MM.1S (cell line): ENCODE data around the gene RABGAP1L.
A peak's percentile ranks its signal among the peaks of the same experiment; 100 is the strongest.

Experiments
- DNase-seq: peaks from one replicate; pipeline ENCODE4 v3.0.0-alpha.2; 2015
- H2AFZ ChIP-seq: fragments of 300-600 bp; sonication (generic); 2 replicates; pipeline ENCODE4 v1.6.0; 2016; ENCODE audit warnings: antibody characterized with exemption, low read length
- H3F3A ChIP-seq: fragments of 300-600 bp; sonication (generic); 2 replicates; pipeline ENCODE4 v1.6.1; 2016; ENCODE audit warnings: mild to moderate bottlenecking, antibody characterized with exemption, low read length, moderate library complexity, mixed read lengths; ENCODE audit not compliant: insufficient read depth
- H3K27ac ChIP-seq: fragments of 300-600 bp; sonication (generic); 2 replicates; pipeline ENCODE4 v1.5.1; 2016; ENCODE audit warnings: mild to moderate bottlenecking, low read length
- H3K27me3 ChIP-seq: fragments of 300-600 bp; sonication (generic); replicated peaks from 2 replicates; pipeline ENCODE4 v1.6.0; 2016; ENCODE audit warnings: low read length; ENCODE audit not compliant: insufficient read depth
- H3K36me3 ChIP-seq: fragments of 300-600 bp; sonication (generic); replicated peaks from 2 replicates; pipeline ENCODE4 v1.6.1; 2016; ENCODE audit warnings: mild to moderate bottlenecking, low read length, mixed read lengths; ENCODE audit not compliant: insufficient read depth
- H3K4me1 ChIP-seq: fragments of 300-600 bp; sonication (generic); 2 replicates; pipeline ENCODE4 v1.6.1; 2016; ENCODE audit warnings: low read length, mixed read lengths
- H3K4me2 ChIP-seq: fragments of 300-600 bp; sonication (generic); 2 replicates; pipeline ENCODE4 v1.6.0; 2016; ENCODE audit warnings: low read depth, low read length
- H3K4me3 ChIP-seq: fragments of 300-600 bp; sonication (generic); 2 replicates; pipeline ENCODE4 v1.5.1; 2016; ENCODE audit warnings: low read length, mixed read lengths
- H3K79me2 ChIP-seq: fragments of 300-600 bp; sonication (generic); 2 replicates; pipeline ENCODE4 v1.6.1; 2016; ENCODE audit warnings: mixed run types, low read length, mixed read lengths
- H3K9ac ChIP-seq: fragments of 300-600 bp; sonication (generic); 2 replicates; pipeline ENCODE4 v1.6.1; 2016; ENCODE audit warnings: low read length, mixed read lengths
- H3K9me2 ChIP-seq: fragments of 300-600 bp; sonication (generic); replicated peaks from 2 replicates; pipeline ENCODE4 v1.6.1; 2016; ENCODE audit warnings: mild to moderate bottlenecking, low read length, mixed read lengths; ENCODE audit not compliant: insufficient read depth
- H3K9me3 ChIP-seq: fragments of 300-600 bp; sonication (generic); replicated peaks from 2 replicates; pipeline ENCODE4 v1.6.1; 2016; ENCODE audit warnings: mild to moderate bottlenecking, low read length, mixed read lengths; ENCODE audit not compliant: insufficient read depth
- H4K20me1 ChIP-seq: fragments of 300-600 bp; sonication (generic); 2 replicates; pipeline ENCODE4 v1.6.1; 2016; ENCODE audit warnings: mild to moderate bottlenecking, low read length, moderate library complexity, mixed read lengths; ENCODE audit not compliant: insufficient read depth
- CTCF ChIP-seq: fragments of 300-600 bp; sonication (generic); IDR thresholded peaks from 2 replicates; pipeline ENCODE4 v1.5.1; 2016; ENCODE audit warnings: antibody characterized with exemption, low read length, mixed read lengths
- EZH2 ChIP-seq: fragments of 300-600 bp; sonication (generic); optimal IDR thresholded peaks from 2 replicates; pipeline ENCODE3; 2017; ENCODE audit warnings: low read depth, mild to moderate bottlenecking, antibody characterized with exemption, low read length, mixed read lengths
- EZH2phosphoT487 ChIP-seq: fragments of 300-600 bp; sonication (generic); IDR thresholded peaks from 2 replicates; pipeline ENCODE4 v1.6.1; 2018; ENCODE audit warnings: antibody characterized with exemption, low read length

The RABGAP1L gene

GRCh38 chr1:174957829-174958228 is 798.5 kb downstream of the RABGAP1L start:
- peak overlapping the region; percentile 1; the same call in 1 of the 2 replicates for H3K9ac ChIP-seq
- peak; percentile 78 for DNase-seq
- H3K4me1 ChIP-seq = peaks cover 46% of the 10 kb centered on the region
- no peaks in the 10 kb centered on the region for H3K79me2 ChIP-seq
- H4K20me1 ChIP-seq = no peaks in the 10 kb centered on the region
- no peak for TF ChIP-seq CTCF
- H3K27me3 ChIP-seq = no peaks in the 10 kb centered on the region
- peak overlapping the region; percentile 8; the same call in 1 of the 2 replicates for H3K4me3 ChIP-seq
- peaks cover 30% of the 10 kb centered on the region for H3F3A ChIP-seq
- peak overlapping the region; percentile 21; the same call in 1 of the 2 replicates for H3K27ac ChIP-seq
- 0 out of 2 replicates have a peak overlapping the region, but pooled peaks have one; percentile 11 for H2AFZ ChIP-seq
- no peaks in the 10 kb centered on the region for H3K36me3 ChIP-seq
- H3K4me2 ChIP-seq = peak overlapping the region; percentile 58
- no peaks in the 10 kb centered on the region for H3K9me3 ChIP-seq
- no peaks in the 10 kb centered on the region for H3K9me2 ChIP-seq

GRCh38 chr1:174958396-174958795 is 799.1 kb downstream of the RABGAP1L start:
- DNase-seq = no peak
- peaks cover 49% of the 10 kb centered on the region for H3K4me1 ChIP-seq
- H2AFZ ChIP-seq = no peak overlapping the region
- no peak overlapping the region for H3K9ac ChIP-seq
- peak overlapping the region; percentile 21; the same call in 1 of the 2 replicates for H3K27ac ChIP-seq
- no peaks in the 10 kb centered on the region for H3K27me3 ChIP-seq
- H3K9me2 ChIP-seq = no peaks in the 10 kb centered on the region
- H3K9me3 ChIP-seq = no peaks in the 10 kb centered on the region
- H4K20me1 ChIP-seq = no peaks in the 10 kb centered on the region
- H3K79me2 ChIP-seq = no peaks in the 10 kb centered on the region
- peaks cover 35% of the 10 kb centered on the region for H3F3A ChIP-seq
- no peaks in the 10 kb centered on the region for H3K36me3 ChIP-seq
- no peak overlapping the region for H3K4me3 ChIP-seq
- TF ChIP-seq EZH2phosphoT487 (no peak), EZH2 (no peak)
- peak overlapping the region; percentile 58 for H3K4me2 ChIP-seq

- DNase-seq = no peak
- Histone ChIP-seq H3K4me3 (no peak overlapping the region), H3F3A (peaks cover 40% of the 10 kb centered on the region), H3K4me1 (peaks cover 49% of the 10 kb centered on the region), H3K9me3 (no peaks in the 10 kb centered on the region), H3K27me3 (no peaks in the 10 kb centered on the region), H3K9me2 (no peaks in the 10 kb centered on the region), H2AFZ (no peak overlapping the region), H3K4me2 (no peak overlapping the region), H3K36me3 (no peaks in the 10 kb centered on the region), H3K79me2 (no peaks in the 10 kb centered on the region), H3K27ac (no peak overlapping the region), H3K9ac (no peak overlapping the region), H4K20me1 (no peaks in the 10 kb centered on the region)
- no peak for TF ChIP-seq EZH2
- no peak for TF ChIP-seq EZH2phosphoT487
- TF ChIP-seq CTCF = no peak
These were observed 801.0 kb downstream of the RABGAP1L start for GRCh38 chr1:174960362-174960761.

- no peaks in the 10 kb centered on the region for H3K79me2 ChIP-seq
- peak; percentile 91 for DNase-seq
- no peaks in the 10 kb centered on the region for H4K20me1 ChIP-seq
- H3K4me1 ChIP-seq = peaks cover 58% of the 10 kb centered on the region
- H3K27me3 ChIP-seq = no peaks in the 10 kb centered on the region
- peaks cover 48% of the 10 kb centered on the region for H3F3A ChIP-seq
- peak overlapping the region; percentile 33; the same call in 1 of the 2 replicates for H3K4me2 ChIP-seq
- peak overlapping the region; percentile 51; the same call in 1 of the 2 replicates for H3K27ac ChIP-seq
- H3K9me2 ChIP-seq = no peaks in the 10 kb centered on the region
- TF ChIP-seq EZH2 (no peak), EZH2phosphoT487 (no peak), CTCF (no peak)
- no peak overlapping the region for H2AFZ ChIP-seq
- 0 out of 2 replicates have a peak overlapping the region, but pooled peaks have one; percentile 7 for H3K4me3 ChIP-seq
- H3K9me3 ChIP-seq = no peaks in the 10 kb centered on the region
- H3K9ac ChIP-seq = no peak overlapping the region
- H3K36me3 ChIP-seq = no peaks in the 10 kb centered on the region
These were observed 804.3 kb downstream of the RABGAP1L start for GRCh38 chr1:174963529-174964125.
